Prostate gland (tissue), 2 donors: ENCODE measurements around the gene SMAD2. TPM values are rescaled to one million over a fixed set of nuclear protein-coding genes. Genes with fewer than 3 reads are reported as not detected.

ENCODE experiments used
- DNase-seq: peaks from one replicate; pipeline ENCODE4 v3.0.0-alpha.2; 2019; ENCODE audit warnings: low spot score
- H3K27ac ChIP-seq, 2 donors: fragments of 200-600 bp; sonication (generic); 2 replicates each; pipeline ENCODE4 v1.5.1; 2017 to 2019
- H3K27me3 ChIP-seq: fragments of 200-600 bp; sonication (generic); replicated peaks from 2 replicates; pipeline ENCODE4 v1.5.1; 2019; ENCODE audit not compliant: insufficient read depth
- H3K36me3 ChIP-seq, 2 donors: fragments of 200-600 bp; sonication (generic); 1 replicate in 1 of 2; 2 replicates in 1 of 2; pipeline versions ENCODE4 v1.5.1 to v1.8.1; 2017 to 2019
- H3K4me1 ChIP-seq: fragments of 200-600 bp; sonication (generic); replicated peaks from 2 replicates; pipeline ENCODE4 v1.5.1; 2019
- H3K4me3 ChIP-seq, 2 donors: fragments of 200-600 bp; sonication (generic); 2 replicates each; pipeline ENCODE4 v1.5.1; 2017 to 2019
- H3K9me3 ChIP-seq: fragments of 200-600 bp; sonication (generic); 2 replicates; pipeline ENCODE4 v1.5.1; 2017
- CTCF ChIP-seq, 4 experiments: fragments of 200-600 bp in 2 of 4; fragments of 450-650 bp in 2 of 4; sonication (generic) in 2 of 4; IDR thresholded peaks; 1 replicate in 3 of 4; 2 replicates in 1 of 4; pipeline ENCODE4 v1.5.1; 2016 to 2019; ENCODE audit warnings: antibody characterized with exemption in 4 of 4, mild to moderate bottlenecking in 2 of 4, moderate library complexity in 2 of 4
- POLR2A ChIP-seq: fragments of 450-650 bp; IDR thresholded peaks from one replicate; pipeline ENCODE4 v1.6.1; 2016; ENCODE audit warnings: antibody characterized with exemption, mild to moderate bottlenecking
- POLR2AphosphoS5 ChIP-seq: sonication (generic); formaldehyde crosslinking; IDR thresholded peaks from one replicate; pipeline ENCODE4 v1.6.1; 2017; ENCODE audit warnings: antibody characterized with exemption
- WGBS: methylation state at CpG from one replicate; pipeline ENCODE4 v1.1.5; 2018; 5-methylcytosine and 5-hydroxymethylcytosine counted together
- intact Hi-C: fragments of 100-400 bp; cut with DNase I; formaldehyde crosslinking; loops from one replicate; pipeline ENCODE4 v1.14.2; 2022
- total RNA-seq, 2 donors: library from RNA; depleted of rRNA; stranded (reverse); fragments of >200 nt; gene quantifications; one replicate each; pipeline ENCODE4 v1.1.0, GENCODE V29; 2016

The SMAD2 gene
- total RNA-seq, 2 donors from 2014 or later = 54.3 to 96.8 TPM

GRCh38 chr18:47865183-47865582 is 65.3 kb downstream of the SMAD2 start:
- Histone ChIP-seq H3K27me3 (no peaks in the 10 kb centered on the region), H3K27ac (no peak overlapping the region), H3K36me3 (no peaks in the 10 kb centered on the region), H3K4me3 (no peak overlapping the region), H3K9me3 (no peaks in the 10 kb centered on the region), H3K4me1 (no peaks in the 10 kb centered on the region)
- DNase-seq = no peak
- intact Hi-C loops = no loop called here
- no peak for TF ChIP-seq POLR2A
- no peak for TF ChIP-seq POLR2AphosphoS5
- no peak for TF ChIP-seq CTCF (IDR thresholded peaks at IDR 0.05)
- WGBS = 85% methylated on average over 3 of the region's 3 CpGs

GRCh38 chr18:47863041-47863440 is 67.4 kb downstream of the SMAD2 start:
- Histone ChIP-seq H3K36me3 (no peaks in the 10 kb centered on the region), H3K27me3 (no peaks in the 10 kb centered on the region), H3K4me3 (no peak overlapping the region), H3K27ac (no peak overlapping the region), H3K9me3 (no peaks in the 10 kb centered on the region), H3K4me1 (no peaks in the 10 kb centered on the region)
- DNase-seq = no peak
- TF ChIP-seq POLR2A (no peak), CTCF (IDR thresholded peaks at IDR 0.05) (no peak), POLR2AphosphoS5 (no peak)
- intact Hi-C loops = no loop called here

DNA sequence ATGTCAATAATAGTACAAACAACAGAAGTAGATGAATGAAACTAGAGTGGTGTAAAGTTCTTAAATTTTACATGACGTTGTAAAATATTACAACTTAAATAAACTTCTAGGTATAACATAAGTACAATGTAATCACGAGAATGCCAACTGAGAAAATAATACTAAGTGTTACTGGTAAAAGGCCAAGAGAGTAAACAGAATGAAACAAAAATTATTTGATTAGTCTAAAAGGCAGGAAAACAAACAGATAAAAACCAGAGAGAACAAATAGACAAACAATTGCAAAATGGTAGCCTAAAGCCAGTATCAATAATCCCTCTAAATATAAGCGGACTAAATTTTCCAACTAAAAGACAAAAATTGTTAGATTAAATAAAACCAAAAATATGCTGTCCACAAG is 71.9 kb downstream of the SMAD2 start:
- H3K36me3 ChIP-seq = no peaks in the 10 kb centered on the region

GRCh38 chr18:47847635-47848034 is 82.8 kb downstream of the SMAD2 start:
- Histone ChIP-seq H3K4me1 (no peaks in the 10 kb centered on the region), H3K36me3 (no peaks in the 10 kb centered on the region), H3K27me3 (no peaks in the 10 kb centered on the region), H3K27ac (no peak overlapping the region), H3K9me3 (no peaks in the 10 kb centered on the region), H3K4me3 (no peak overlapping the region)
- intact Hi-C loops = no loop called here
- no peak for TF ChIP-seq POLR2A
- TF ChIP-seq CTCF (IDR thresholded peaks at IDR 0.05) = no peak
- no peak for TF ChIP-seq POLR2AphosphoS5
- no peak for DNase-seq

More for the DNA sequence above, 71.9 kb downstream of the SMAD2 start:
- Histone ChIP-seq H3K4me1 (no peaks in the 10 kb centered on the region), H3K27me3 (no peaks in the 10 kb centered on the region), H3K27ac (no peak overlapping the region), H3K4me3 (no peak overlapping the region), H3K9me3 (no peaks in the 10 kb centered on the region)
- 69% methylated on average over 3 of the region's 3 CpGs for WGBS
- DNase-seq = no peak
- TF ChIP-seq POLR2A (no peak), POLR2AphosphoS5 (no peak), CTCF (IDR thresholded peaks at IDR 0.05) (no peak)
- intact Hi-C loops = no loop called here

DNA sequence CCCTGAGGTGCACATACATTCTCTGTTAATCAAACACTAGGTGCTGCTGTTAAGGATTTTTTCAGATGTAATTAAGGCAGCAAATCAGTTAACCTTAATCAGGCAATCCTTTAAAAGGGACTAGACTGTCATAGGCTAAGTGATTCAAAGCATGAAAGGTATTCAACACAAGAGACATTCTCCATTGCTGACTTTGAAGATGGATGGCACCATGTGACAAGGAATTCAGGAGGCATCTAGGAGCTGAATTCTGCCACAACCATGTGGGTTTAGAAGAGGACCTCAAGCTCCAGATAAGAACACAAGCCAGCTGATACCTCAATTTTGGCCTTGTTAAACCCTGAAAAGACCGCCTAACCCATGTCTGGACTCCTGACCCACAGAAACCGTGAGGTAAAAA is 84.0 kb downstream of the SMAD2 start:
- H3K4me1 ChIP-seq = no peaks in the 10 kb centered on the region
- TF ChIP-seq CTCF (IDR thresholded peaks at IDR 0.05) (no peak), POLR2A (no peak), POLR2AphosphoS5 (no peak)
- H3K27me3 ChIP-seq = no peaks in the 10 kb centered on the region
- 97% methylated on average over 2 of the region's 2 CpGs for WGBS
- no peaks in the 10 kb centered on the region for H3K36me3 ChIP-seq
- no peak overlapping the region for H3K27ac ChIP-seq
- H3K4me3 ChIP-seq = no peak overlapping the region
- intact Hi-C loops = no loop called here
- H3K9me3 ChIP-seq = no peaks in the 10 kb centered on the region
- DNase-seq = no peak
